Middle frontal gyrus (tissue), 1 donor: ENCODE data around the gene CFAP61.
"Not testable (repeated sequence)": the region's sequence is repeated elsewhere in the genome, so short reads cannot be mapped to it uniquely, and the experiment has no call there.

Source experiments
- DNase-seq: peaks from one replicate; pipeline ENCODE4 v3.0.0-alpha.2; 2015; ENCODE audit warnings: low spot score; ENCODE audit errors: extremely low spot score

Gene CFAP61

GRCh38 chr20:20052074-20052970, at the start of gene CFAP61, which contains the start of gene CRNKL1:
TSS of gene CFAP61 (plus strand) at chr20:20052532. CDS start at chr20:20056654, 4,122 bp downstream.
TSS of gene CRNKL1 (minus strand) at chr20:20052466. CDS start at chr20:20052342, 124 bp downstream.
- DNase-seq = peak; percentile 92

GRCh38 chr20:20003031-20003954, 49.0 kb upstream of the CFAP61 start:
- DNase-seq = peak; percentile 65

GRCh38 chr20:20003955-20004322, 48.4 kb upstream of the CFAP61 start:
- not testable (repeated sequence) for DNase-seq

GRCh38 chr20:20005342-20005741, 47.0 kb upstream of the CFAP61 start:
- DNase-seq = no peak

- no peak for DNase-seq
These were observed 42.5 kb upstream of the CFAP61 start for GRCh38 chr20:20009784-20010253.

- DNase-seq = peak; percentile 42
These were observed 41.5 kb upstream of the CFAP61 start for GRCh38 chr20:20010639-20011500.

GRCh38 chr20:20012541-20012940, 39.8 kb upstream of the CFAP61 start:
- DNase-seq = no peak

GRCh38 chr20:20014659-20015058, 37.7 kb upstream of the CFAP61 start:
- DNase-seq = no peak

GRCh38 chr20:20017001-20017843, 35.1 kb upstream of the CFAP61 start, which contains the start of gene NAA20:
TSS of gene NAA20 (plus strand) at chr20:20017362. CDS start at chr20:20017397, 35 bp downstream.
- DNase-seq = peak; percentile 86

GRCh38 chr20:20017844-20018185, 34.5 kb upstream of the CFAP61 start:
- DNase-seq = no peak

- no peak for DNase-seq
These were observed 34.0 kb upstream of the CFAP61 start for GRCh38 chr20:20018366-20018765.

- DNase-seq = no peak
These were observed 33.2 kb upstream of the CFAP61 start for GRCh38 chr20:20019123-20019522.

GRCh38 chr20:20020908-20021307, 31.4 kb upstream of the CFAP61 start:
- DNase-seq = no peak

GRCh38 chr20:20021835-20022234, 30.5 kb upstream of the CFAP61 start:
- no peak for DNase-seq

GRCh38 chr20:20022498-20022897, 29.8 kb upstream of the CFAP61 start:
- no peak for DNase-seq

GRCh38 chr20:20023395-20023794, 28.9 kb upstream of the CFAP61 start:
- DNase-seq = no peak

GRCh38 chr20:20024942-20025341, 27.4 kb upstream of the CFAP61 start:
- DNase-seq = no peak

GRCh38 chr20:20027284-20027683, 25.0 kb upstream of the CFAP61 start:
- no peak for DNase-seq

GRCh38 chr20:20031790-20032189, 20.5 kb upstream of the CFAP61 start:
- DNase-seq = no peak

- DNase-seq = no peak
These were observed 17.8 kb upstream of the CFAP61 start for GRCh38 chr20:20034486-20034885.
